Tongue (tissue), 2 donors: Measurements from ENCODE around the gene PI16. TPM values are rescaled to one million over a fixed set of nuclear protein-coding genes. Genes with fewer than 3 reads are reported as not detected.
A peak's percentile ranks its signal among the peaks of the same experiment; 100 is the strongest.

Experiments
- DNase-seq: peaks from one replicate; pipeline ENCODE4 v3.0.0-alpha.2; 2015
- total RNA-seq: library from RNA; depleted of rRNA; stranded (reverse); fragments of >200 nt; gene quantifications from one replicate; pipeline ENCODE4 v1.2.3, GENCODE V29; 2014

The PI16 gene, protein sequence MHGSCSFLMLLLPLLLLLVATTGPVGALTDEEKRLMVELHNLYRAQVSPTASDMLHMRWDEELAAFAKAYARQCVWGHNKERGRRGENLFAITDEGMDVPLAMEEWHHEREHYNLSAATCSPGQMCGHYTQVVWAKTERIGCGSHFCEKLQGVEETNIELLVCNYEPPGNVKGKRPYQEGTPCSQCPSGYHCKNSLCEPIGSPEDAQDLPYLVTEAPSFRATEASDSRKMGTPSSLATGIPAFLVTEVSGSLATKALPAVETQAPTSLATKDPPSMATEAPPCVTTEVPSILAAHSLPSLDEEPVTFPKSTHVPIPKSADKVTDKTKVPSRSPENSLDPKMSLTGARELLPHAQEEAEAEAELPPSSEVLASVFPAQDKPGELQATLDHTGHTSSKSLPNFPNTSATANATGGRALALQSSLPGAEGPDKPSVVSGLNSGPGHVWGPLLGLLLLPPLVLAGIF
- total RNA-seq = 25.3 TPM

DNA sequence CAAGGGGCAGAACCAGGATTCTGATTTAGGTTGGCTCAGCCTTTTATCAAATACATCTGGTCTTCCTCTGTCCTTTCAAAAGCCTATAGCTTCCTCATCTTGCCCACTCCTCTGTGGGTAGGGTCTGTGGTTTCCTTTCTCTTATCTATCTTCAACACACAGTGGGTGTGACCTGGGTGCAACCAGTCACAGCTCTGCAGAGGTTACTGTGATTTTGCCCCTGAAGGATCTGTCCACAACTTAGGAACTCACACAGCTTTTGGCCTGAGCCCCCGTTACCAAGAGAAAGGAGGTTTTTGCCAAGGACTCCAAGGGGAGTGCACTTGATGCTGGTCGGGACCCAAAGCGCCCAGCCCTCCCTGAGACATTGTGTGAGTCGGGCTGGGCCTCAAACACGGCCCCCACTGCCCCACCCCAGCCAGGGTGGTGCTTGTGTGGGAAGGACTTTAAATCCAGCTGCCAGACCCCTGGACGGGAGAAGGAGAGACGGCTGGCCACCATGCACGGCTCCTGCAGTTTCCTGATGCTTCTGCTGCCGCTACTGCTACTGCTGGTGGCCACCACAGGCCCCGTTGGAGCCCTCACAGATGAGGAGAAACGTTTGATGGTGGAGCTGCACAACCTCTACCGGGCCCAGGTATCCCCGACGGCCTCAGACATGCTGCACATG is at the start of gene PI16:
PI16 (plus strand) TSS at position 477 of the 670 bp plus-strand sequence; CDS start at position 500, 23 bp downstream.
- DNase-seq = no peak

DNA sequence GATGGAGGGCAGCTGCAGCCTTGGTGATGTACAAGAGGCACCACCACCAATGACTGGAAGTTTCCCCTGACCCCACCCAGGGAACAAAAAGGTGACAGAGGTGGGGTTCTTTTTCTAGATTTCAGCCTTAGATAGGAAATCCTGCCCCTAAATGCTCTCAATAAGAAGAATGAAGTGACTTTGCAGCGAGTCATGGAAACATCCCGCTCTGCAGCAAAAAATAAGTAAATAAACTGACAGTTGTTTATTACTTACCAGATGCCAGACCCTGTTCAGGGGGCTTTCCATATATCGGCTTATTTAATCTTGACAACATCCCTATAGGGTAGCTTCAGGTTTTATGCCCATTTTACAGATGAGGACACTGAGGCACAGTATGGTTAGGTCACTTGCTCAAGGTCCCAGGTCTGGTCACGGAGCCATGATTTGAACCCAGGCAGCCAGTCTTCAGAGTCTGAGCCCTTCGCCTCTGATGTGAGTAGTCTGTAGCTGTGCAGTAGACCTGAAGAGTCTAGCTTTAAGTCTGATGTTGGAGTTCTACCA is 49.6 kb upstream of the PI16 start:
- no peak for DNase-seq

DNA sequence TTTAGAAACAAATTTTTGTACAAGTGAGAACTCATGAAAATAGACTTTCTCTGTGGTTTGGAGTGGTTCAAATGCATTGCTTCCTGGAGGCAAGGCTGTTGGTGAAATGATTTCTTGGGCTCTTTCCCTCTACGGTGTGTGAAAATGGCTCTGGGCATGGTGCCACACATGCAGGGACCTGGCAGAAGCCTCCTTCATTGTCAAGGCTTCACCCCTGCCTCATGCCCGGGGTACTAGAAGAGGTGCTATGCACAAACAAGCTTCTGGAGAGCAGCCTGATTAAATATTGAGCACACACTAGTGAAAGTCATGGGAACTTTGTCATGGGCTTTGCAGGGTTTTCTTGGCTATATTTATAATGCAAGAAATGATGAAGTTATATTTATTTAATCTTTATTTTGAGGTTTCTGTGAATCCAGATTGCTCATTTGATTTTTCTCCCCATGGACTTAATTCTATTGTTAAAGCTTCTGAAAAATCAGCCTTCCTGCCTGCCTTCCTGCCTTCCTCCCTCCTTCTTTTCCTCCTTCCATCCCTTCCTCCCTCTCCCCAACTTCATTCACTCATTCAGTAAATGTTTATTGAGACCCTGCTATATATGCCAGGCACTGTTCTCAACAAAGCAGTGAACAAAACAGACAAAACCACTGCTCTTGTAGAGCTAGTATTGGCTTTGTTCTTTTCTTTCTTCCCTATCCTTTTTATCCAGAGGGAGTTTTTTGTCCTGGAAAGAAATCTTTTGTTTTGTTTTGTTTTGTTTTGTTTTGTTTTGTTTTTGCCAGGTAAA is 47.8 kb upstream of the PI16 start:
- peak; percentile 47 for DNase-seq

DNA sequence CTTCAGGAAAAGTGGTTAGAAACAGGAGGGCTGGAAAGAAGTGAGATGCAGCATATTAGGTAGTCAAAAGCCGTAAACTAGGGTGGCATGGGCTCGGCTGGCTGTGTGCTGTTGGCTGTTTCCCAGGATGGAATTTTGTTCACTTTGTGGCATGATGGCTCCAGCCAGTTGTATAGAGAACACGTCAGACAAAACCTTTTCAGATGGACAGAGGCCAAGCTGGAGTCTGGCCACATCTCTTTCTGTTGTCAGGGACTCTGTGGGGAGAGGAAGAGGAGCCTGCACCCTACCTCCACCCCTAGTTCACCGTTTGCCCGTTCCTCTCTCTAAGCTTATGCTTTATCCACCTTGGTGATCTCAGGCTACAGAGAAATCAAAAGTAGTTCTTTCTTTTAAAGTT is 46.8 kb upstream of the PI16 start:
- DNase-seq = peak; percentile 44

DNA sequence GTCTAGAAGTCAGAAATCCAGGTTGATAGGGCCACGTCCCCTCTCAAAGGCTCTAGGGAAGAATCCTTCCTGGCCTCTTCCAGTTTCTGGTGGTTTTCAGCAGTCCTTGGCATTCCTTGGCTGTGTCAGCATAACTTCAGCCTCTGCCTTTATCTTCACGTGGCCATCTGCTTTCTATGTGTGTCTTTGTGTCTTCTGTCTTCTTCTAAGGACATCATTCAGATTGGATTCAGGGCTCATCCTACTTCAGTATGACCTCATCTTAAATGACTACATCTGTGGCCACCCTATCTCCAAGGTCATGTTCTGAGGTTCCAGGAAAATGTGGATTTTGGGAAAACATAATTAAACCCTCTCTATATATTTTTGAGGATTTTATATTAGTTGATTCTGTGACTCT is 45.8 kb upstream of the PI16 start:
- no peak for DNase-seq

DNA sequence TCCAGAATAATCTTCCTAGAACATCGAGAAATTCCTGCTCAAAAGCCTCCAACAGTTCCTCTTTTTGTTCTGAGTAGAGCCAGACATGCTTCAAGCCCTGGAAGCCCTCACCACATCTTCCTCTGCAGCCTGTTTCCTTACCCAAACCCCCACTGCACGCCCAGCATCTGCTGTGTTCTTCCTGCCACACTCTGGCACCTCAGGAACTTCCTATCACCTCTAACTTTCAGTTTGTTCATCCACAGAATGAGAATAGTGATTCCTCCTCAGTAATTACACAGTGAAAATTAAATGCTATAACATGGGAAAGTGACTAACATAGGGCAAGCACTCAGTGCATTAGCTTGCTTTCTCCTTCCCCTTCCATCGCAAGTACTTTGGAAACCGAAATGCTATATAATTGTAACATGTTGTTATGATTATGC is 42.5 kb upstream of the PI16 start:
- DNase-seq = no peak

DNA sequence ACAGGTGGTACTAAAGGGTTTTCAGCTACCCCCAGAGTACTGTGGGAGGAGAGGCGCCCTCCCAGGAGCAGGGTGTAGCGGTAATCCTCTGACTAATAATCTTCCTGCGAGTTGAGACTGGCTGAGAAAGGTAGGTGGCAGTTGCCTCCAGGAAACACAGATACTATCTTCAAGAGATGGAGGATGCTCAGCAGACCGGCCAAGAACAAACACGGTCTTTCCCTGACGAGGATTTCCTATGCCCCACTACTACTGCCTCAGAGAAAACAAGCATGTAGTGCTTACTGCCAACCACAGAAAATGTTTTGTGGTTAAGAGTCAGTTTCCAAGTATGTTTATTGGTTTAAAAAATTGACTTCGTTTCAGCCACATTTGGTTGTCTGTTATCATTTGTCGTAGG is 42.0 kb upstream of the PI16 start:
- no peak for DNase-seq

DNA sequence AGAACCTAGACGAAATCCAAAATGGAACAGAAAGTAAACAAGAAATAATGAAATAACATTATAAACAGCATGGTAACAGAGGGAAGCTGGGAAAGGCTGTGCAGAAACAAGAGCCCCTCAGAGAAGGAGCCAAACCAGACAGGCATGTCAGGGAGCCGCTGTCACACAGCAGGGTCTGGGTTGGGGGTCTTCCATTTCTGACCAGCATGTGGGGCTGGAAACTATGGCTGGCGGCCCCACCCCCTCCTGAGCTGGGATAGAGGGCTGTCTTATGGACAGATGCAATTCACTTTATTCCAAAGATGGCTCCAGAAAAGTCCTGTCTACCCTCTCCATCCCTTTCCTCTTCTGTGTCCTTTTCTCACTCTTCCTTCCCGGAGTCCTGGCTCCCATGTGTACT is 41.5 kb upstream of the PI16 start:
- no peak for DNase-seq

DNA sequence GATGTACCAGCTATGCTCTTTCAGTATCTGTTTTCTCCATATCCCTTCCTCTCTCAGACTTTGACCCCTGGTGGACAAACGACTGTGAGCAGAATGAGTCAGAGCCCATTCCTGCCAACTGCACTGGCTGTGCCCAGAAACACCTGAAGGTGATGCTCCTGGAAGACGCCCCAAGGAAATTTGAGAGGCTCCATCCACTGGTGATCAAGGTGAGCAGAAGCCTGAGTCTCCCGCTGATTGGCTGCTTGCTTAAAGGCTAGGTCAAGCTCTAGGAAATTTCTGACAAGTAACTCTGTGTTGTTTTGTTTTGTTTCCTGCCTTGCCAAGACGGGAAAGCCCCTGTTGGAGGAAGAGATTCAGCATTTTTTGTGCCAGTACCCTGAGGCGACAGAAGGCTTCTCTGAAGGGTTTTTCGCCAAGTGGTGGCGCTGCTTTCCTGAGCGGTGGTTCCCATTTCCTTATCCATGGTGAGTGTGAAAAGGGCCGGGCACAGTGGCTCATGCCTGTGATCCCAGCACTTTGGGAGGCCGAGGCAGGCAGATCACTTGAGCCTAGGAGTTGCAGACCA is 40.2 kb upstream of the PI16 start:
- no peak for DNase-seq

DNA sequence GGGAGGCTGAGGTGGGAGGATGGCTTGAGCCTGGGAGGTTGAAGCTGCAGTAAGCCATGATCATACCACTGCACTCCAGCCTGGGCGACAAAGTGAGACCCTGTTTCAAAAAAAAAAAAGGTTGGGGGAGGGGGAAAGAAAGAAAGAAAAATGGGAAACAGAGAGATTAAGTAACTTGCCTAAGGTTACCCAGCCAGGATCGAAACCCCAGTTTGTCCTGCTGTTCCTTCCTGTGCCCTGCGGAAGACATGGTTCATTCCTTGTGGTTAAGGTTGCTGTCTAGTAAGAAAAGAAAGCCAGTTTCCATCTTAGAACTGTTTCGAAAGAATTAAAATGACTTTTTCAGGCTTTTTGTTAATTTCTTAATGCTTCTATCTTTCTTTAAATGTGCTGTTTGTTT is 38.9 kb upstream of the PI16 start:
- no peak for DNase-seq

DNA sequence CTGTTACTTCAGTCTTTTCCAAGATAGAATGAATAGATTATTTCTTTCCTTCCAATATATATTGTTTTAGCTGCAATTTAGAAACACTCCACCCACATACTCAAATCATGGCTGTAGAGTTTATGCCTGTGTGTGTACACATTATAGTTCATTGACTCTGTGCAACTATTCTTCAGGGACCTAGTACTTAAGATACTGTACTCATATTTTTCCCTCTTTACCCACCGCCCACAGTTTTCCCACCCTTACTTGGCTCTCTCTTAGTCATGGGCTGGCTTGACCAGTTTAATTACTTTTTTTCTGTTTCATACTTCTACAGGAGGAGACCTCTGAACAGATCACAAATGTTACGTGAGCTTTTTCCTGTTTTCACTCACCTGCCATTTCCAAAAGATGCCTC is 38.4 kb upstream of the PI16 start:
- DNase-seq = no peak

DNA sequence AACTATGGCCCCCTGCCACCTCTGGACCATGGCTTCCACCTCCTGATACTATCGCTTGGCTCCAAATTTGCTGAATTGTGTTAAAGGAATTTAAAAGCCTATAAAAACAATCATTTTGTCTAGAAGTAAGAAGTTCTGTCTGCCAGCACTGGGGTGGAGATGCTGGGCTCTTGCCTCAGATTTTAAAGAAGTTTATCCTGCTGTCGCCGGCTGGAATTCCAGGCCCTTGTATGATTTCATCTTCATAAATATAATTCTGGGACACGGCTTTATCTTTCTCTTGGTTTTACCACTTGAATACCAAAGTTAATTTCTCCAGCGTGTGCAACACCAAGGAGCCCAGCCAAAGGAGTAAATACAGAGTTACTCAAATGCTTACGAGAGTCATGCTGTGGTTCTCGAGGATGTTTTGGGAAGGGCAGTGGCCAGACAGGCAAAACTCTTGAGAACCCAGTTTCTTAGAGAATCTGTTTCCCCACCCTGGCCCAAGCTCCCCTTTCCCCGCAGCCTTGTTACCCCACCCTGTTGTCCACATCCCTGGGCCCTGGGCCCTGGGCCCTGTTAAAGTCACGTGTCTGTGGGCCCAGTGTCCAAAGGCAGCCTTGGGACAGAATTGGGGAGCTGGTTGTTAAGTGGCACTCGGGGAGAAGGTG is 36.9 kb upstream of the PI16 start:
- peak; percentile 50 for DNase-seq

DNA sequence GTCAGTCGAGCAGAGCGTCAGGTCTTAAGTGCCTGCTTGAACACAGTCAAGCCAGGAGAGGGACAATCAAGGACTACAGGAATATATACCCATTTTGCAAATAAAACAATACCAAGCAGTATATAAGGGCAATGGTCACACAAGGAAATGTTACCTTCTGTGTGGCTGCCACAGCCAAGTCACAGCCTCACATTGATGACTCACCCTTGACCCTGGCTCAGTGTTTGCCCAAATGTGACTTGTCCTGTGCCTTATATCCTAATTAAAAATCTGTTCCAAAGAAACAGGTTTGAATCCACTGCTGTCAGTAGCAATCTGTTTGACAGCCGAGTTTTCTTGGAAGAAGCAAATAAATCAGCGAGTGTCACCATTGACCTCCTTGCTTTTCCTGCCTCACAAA is 34.5 kb upstream of the PI16 start:
- no peak for DNase-seq

DNA sequence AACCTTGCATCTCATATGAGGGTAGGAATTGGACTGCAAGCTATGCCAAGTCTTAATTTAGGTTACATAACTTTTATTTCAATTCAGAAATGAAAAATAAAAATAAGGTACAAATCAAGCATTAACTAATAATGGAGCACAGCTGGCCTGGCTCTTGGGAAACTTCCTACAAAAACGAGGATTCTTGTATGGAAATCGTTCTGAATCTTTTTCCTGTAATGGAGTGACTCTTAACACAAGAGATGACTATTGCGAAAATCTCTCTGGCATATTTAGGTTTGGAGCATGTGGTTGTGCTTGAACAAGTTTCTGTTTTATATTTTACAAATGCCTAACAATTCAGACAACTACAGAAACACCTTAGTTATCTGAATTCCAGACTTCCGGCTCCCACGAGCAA is 34.0 kb upstream of the PI16 start:
- DNase-seq = no peak

DNA sequence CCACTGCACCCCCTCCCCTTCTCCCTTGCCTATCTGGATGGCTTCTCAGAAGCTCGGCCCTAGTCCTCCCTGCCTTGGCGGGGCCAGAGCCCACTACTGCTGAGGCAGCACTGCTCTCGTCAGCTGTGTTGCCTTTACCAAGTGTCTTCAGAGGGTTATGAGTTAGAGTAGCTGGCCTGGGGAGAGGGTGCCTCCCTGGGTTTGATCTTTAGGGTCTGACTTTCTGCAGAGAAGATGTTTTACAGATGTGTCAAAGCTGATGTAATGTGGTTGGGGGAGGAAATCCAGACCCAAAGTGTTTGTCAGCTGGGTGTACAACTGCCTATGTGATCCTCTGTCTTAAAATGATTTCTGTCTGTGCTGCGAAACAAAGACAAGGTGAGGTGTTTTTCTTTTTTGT is 30.4 kb upstream of the PI16 start:
- DNase-seq = peak; percentile 41

DNA sequence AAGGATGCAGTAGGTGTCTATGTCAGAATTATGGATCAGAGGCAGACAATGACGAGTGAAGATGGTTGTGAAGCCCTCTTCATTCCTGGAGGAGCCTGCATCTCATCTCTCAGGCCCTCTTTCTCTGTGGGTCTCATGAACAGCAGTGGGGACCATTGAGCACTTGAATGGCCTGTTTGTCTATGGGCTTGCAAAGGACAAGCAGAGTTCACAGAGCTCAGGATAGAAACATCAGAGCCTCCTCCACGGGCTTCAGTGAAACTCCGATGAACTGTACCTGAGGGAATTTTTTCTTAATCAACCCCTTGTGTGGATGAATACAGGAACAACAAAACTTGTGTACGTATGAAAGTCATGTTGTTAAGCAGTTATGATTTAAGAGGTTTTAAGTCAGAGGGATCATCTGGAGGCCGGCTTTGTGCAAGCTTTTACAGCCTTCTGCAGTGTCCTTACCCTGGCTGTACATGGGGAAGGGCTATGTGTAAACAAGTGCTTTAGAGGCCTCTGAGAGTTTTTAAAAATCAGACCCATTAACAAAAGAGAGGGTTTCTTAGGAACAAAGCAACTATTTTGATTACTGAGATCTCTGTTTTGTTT is 29.7 kb upstream of the PI16 start:
- DNase-seq = no peak

DNA sequence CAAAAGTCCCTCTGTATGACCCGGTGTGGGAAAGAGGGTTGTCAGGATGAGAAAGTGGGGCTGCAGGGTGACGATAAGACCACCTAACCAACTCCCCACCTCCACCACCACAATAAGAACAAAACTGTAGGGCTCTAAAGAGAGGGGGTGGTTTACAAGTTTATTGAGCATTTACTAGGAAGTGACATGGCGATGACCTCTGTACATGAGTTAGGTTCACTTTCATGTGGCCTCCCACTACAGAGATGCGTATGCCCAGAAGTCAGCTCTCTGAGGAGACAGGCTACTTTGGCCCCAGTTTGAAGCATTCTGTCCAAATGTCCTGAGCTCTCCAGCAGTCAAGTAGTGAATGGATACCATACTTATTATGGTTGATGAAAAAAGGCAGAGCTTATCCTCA is 28.7 kb upstream of the PI16 start:
- no peak for DNase-seq

DNA sequence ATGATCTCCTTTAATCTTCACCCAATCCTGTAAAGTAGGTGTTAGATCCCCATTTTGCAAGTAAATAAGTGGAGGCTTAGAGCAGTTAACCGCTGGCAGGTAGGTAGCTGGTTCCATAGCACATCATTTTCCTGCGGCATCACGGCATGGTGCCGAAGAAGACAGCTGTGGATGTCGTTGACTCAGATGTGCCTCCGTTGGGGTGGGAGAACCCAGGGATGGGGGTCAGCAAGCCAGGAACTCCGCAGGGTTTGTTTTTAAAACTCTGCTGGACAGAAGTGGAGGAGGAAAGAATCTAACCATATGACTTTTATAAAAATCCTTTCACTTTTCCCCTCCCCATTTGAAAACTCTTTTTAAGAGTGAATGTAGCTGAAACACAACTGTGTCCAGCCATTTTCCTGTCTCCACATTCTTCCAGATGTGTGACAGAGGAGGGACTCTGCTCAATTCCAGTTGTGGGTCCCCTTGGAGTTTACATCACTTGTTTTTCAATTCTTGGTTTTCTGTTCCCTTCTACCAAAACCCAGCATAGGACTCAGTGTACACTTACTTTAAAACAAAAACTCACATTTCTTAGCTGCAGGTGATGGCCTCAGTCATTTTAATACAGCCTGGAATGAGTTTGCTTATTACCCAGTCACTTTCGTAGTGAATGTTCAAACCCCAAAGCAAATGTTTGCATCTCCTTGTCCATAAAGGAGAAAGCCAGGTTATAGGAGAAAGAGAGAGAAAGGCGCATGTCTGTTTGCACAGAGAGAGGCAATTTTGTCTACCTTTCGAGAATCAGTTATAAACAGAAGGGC is 27.6 kb upstream of the PI16 start:
- peak; percentile 42 for DNase-seq

DNA sequence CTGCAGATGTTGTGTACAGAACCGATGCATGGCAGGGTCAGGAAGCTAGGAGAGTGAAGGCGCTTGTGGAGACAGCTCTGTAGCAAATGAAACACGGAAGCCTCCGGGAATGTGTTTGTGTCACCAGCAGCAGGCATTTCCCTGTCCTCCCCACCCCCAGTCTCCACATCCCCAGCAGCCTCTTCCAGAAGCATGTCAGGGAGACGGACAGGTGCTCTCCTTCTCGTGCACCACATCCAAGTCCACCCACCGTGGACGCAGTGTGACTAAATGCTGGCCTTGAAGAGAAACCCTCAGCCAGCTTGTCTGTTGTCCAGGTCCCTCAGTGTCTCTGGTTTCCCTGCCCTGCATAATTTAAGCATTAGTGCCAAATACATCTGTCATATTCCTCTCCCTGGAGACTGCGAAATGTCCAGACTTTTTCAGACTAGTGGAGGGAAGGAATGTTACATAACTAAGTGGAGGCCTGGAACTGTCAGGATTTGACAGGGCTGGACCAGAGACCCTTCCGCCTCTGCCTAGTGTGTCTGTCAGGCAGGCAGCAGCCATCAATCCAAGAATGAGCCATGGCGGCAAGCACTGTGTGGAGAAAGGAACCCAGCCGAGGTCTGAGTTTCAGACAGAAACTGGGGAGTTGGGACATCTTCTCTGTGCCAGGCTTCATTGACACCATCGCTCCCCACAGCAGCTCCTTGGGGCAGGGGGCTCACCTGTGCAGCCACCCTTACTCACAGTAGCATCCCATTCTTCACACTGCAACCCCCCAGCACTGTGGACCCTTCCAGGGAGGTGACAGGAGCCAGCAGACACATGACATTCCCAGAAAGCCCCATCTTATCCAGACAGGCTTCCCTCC is 26.6 kb upstream of the PI16 start:
- peak; percentile 82 for DNase-seq

DNA sequence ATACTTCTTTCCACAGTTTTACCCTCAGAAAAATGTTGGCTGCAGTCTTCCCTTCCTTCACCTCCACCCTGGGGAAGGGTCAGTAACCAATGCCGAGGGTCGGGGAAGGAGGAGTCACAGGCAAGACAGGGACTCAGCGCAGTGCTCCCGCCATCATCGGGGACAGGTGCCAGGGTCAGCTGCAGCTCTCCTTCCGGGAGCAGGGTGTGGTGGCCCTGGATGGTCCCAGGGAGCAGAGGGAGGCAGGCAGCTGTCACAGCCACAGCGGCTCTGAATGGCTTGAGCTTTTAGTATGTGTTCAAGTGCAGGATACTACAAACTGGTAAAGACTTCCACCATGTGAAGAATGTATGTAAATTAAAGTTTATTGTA is 26.0 kb upstream of the PI16 start:
- peak; percentile 84 for DNase-seq
